Smooth muscle cell (in vitro differentiated cells): Measurements from ENCODE around the gene FAM163B. TPM values are rescaled to one million over a fixed set of nuclear protein-coding genes. Genes with fewer than 3 reads are reported as not detected.
A peak's percentile ranks its signal among the peaks of the same experiment; 100 is the strongest.

ENCODE experiments used
- DNase-seq: peaks from one replicate; lab custom pipeline; 2025; ENCODE audit not compliant: unreplicated experiment; lab: John Stamatoyannopoulos, UW
- H2AFZ ChIP-seq: fragments of 200-600 bp; sonication (generic); 2 replicates; pipeline ENCODE4 v1.6.0; 2016; ENCODE audit warnings: antibody characterized with exemption, low read depth, mild to moderate bottlenecking
- H3F3A ChIP-seq: fragments of 200-600 bp; sonication (generic); 2 replicates; pipeline ENCODE4 v1.6.0; 2017; ENCODE audit warnings: antibody characterized with exemption, low read depth
- H3K27ac ChIP-seq: fragments of 200-600 bp; sonication (generic); 2 replicates; pipeline ENCODE4 v1.5.1; 2016; ENCODE audit warnings: low read depth, mild to moderate bottlenecking
- H3K27me3 ChIP-seq: fragments of 200-600 bp; sonication (generic); 2 replicates; pipeline ENCODE4 v1.6.1; 2016; ENCODE audit warnings: low read depth, mild to moderate bottlenecking
- H3K36me3 ChIP-seq: fragments of 200-600 bp; sonication (generic); 2 replicates; pipeline ENCODE4 v1.5.1; 2016; ENCODE audit warnings: low read depth
- H3K4me1 ChIP-seq: fragments of 200-600 bp; sonication (generic); 2 replicates; pipeline ENCODE4 v1.5.1; 2016; ENCODE audit warnings: low read depth
- H3K4me2 ChIP-seq: fragments of 200-600 bp; sonication (generic); 2 replicates; pipeline ENCODE4 v1.6.0; 2016; ENCODE audit warnings: mild to moderate bottlenecking
- H3K4me3 ChIP-seq: fragments of 200-600 bp; sonication (generic); 2 replicates; pipeline ENCODE4 v1.5.1; 2016; ENCODE audit warnings: mild to moderate bottlenecking
- H3K79me2 ChIP-seq: fragments of 200-600 bp; sonication (generic); 2 replicates; pipeline ENCODE4 v1.6.0; 2016; ENCODE audit warnings: low read depth, mild to moderate bottlenecking
- H3K9ac ChIP-seq: fragments of 200-600 bp; sonication (generic); 2 replicates; pipeline ENCODE4 v1.6.0; 2016; ENCODE audit warnings: low read depth
- H3K9me3 ChIP-seq: fragments of 200-600 bp; sonication (generic); replicated peaks from 2 replicates; pipeline ENCODE4 v1.5.1; 2016; ENCODE audit warnings: low read depth
- H4K20me1 ChIP-seq: fragments of 200-600 bp; sonication (generic); 2 replicates; pipeline ENCODE4 v1.6.0; 2016; ENCODE audit warnings: low read depth
- WGBS: methylation state at CpG from one replicate; pipeline ENCODE4 v1.1.7; 2016; ENCODE audit warnings: low lambda C conversion rate; 5-methylcytosine and 5-hydroxymethylcytosine counted together
- polyA plus RNA-seq: library from polyadenylated mRNA; unstranded; fragments of >200 nt; fragmentation: Nextera tagmentation; extraction: Ambion mirVana; gene quantifications from 2 replicates; pipeline ENCODE4 v1.2.1, GENCODE V29; 2016
- total RNA-seq: library from RNA; depleted of rRNA; stranded (reverse); fragments of >200 nt; gene quantifications from 2 replicates; pipeline ENCODE4 v1.2.3, GENCODE V29; 2014
- TF ChIP-seq, protein P1 (sequence below): fragments of 200-600 bp; sonication (generic); IDR thresholded peaks from 2 replicates; pipeline ENCODE4 v1.5.1; 2017; ENCODE audit warnings: borderline replicate concordance, mild to moderate bottlenecking, antibody characterized with exemption; ENCODE audit not compliant: insufficient read depth, poor library complexity, severe bottlenecking

FAM163B gene
- total RNA-seq: 0.49 and 8.0 TPM in 2 replicates
- 3.4 and 5.0 TPM in 2 replicates for polyA plus RNA-seq

GRCh38 chr9:133609311-133610098 lies at the start of gene FAM163B:
TSS of gene FAM163B (minus strand) at chr9:133609389. CDS start at chr9:133580223, 29,166 bp downstream.
- DNase-seq: peak; percentile 61
- TF ChIP-seq, protein P1, sequence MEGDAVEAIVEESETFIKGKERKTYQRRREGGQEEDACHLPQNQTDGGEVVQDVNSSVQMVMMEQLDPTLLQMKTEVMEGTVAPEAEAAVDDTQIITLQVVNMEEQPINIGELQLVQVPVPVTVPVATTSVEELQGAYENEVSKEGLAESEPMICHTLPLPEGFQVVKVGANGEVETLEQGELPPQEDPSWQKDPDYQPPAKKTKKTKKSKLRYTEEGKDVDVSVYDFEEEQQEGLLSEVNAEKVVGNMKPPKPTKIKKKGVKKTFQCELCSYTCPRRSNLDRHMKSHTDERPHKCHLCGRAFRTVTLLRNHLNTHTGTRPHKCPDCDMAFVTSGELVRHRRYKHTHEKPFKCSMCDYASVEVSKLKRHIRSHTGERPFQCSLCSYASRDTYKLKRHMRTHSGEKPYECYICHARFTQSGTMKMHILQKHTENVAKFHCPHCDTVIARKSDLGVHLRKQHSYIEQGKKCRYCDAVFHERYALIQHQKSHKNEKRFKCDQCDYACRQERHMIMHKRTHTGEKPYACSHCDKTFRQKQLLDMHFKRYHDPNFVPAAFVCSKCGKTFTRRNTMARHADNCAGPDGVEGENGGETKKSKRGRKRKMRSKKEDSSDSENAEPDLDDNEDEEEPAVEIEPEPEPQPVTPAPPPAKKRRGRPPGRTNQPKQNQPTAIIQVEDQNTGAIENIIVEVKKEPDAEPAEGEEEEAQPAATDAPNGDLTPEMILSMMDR: no peak

GRCh38 chr9:133657120-133657661 lies 48.0 kb upstream of the FAM163B start:
- Histone ChIP-seq H3F3A (no peaks in the 10 kb centered on the region), H3K9ac (no peak overlapping the region), H3K4me2 (no peak overlapping the region), H3K36me3 (no peaks in the 10 kb centered on the region), H3K27me3 (no peaks in the 10 kb centered on the region), H4K20me1 (no peaks in the 10 kb centered on the region), H3K9me3 (no peaks in the 10 kb centered on the region), H3K79me2 (no peaks in the 10 kb centered on the region), H3K4me1 (peaks cover 12% of the 10 kb centered on the region), H2AFZ (no peak overlapping the region), H3K27ac (no peak overlapping the region), H3K4me3 (no peak overlapping the region)
- no peak for DNase-seq
- WGBS: 96% methylated on average over 10 of the region's 13 CpGs
- TF ChIP-seq, protein P1: no peak

More at GRCh38 chr9:133609311-133610098, at the start of gene FAM163B:
- Histone ChIP-seq H3K4me3 (peak within 1 kb of the TSS; percentile 38), H3K27ac (no peak within 1 kb of the TSS), H3K4me1 (no peaks in the 10 kb centered on the region), H4K20me1 (no peaks in the 10 kb centered on the region), H3F3A (no peaks in the 10 kb centered on the region), H3K36me3 (no peaks in the 10 kb centered on the region), H3K27me3 (peaks cover 23% of the 10 kb centered on the region), H3K9me3 (no peaks in the 10 kb centered on the region), H2AFZ (no peak within 1 kb of the TSS), H3K79me2 (no peaks in the 10 kb centered on the region), H3K4me2 (peak within 1 kb of the TSS; percentile 83), H3K9ac (no peak within 1 kb of the TSS)
- WGBS: 17% methylated on average over 36 of the region's 61 CpGs

- Histone ChIP-seq H3K4me2 (no peak overlapping the region), H3K27ac (no peak overlapping the region), H3K4me1 (peaks cover 12% of the 10 kb centered on the region), H3K27me3 (no peaks in the 10 kb centered on the region), H3K36me3 (no peaks in the 10 kb centered on the region), H3F3A (no peaks in the 10 kb centered on the region), H3K4me3 (no peak overlapping the region), H3K9ac (no peak overlapping the region), H2AFZ (no peak overlapping the region), H4K20me1 (no peaks in the 10 kb centered on the region), H3K9me3 (no peaks in the 10 kb centered on the region), H3K79me2 (no peaks in the 10 kb centered on the region)
- DNase-seq: no peak
- 89% methylated on average over 36 of the region's 36 CpGs for WGBS
- TF ChIP-seq, protein P1: no peak
Observed at GRCh38 chr9:133656211-133657119, 47.3 kb upstream of the FAM163B start.
